Epithelial cell of proximal tubule (primary cell): ENCODE results near the gene SPG21. TPM values are rescaled to one million over a fixed set of nuclear protein-coding genes. Genes with fewer than 3 reads are reported as not detected.

Source experiments
- DNase-seq: peaks from one replicate; pipeline ENCODE4 v3.0.0-alpha.2; 2011; ENCODE audit warnings: low read depth
- H3K4me3 ChIP-seq: 2 replicates; pipeline ENCODE4 v1.5.1; 2011; ENCODE audit warnings: low read depth, mild to moderate bottlenecking, low read length
- CTCF ChIP-seq: conservative IDR thresholded peaks from 2 replicates; pipeline ENCODE4 v1.5.1; 2012; ENCODE audit warnings: low read depth, mild to moderate bottlenecking, low read length
- total RNA-seq: library from RNA; depleted of rRNA; stranded (reverse); fragments of >200 nt; gene quantifications from 2 replicates; pipeline ENCODE4 v1.2.3, GENCODE V29; 2015

Gene SPG21
- total RNA-seq, 1 donor from 2014 or later, result 80.1 TPM

GRCh38 chr15:65032801-65033537, 43.3 kb upstream of the SPG21 start:
- H3K4me3 ChIP-seq, result no peak overlapping the region
- TF ChIP-seq CTCF, result peak; percentile 95
- no peak for DNase-seq

- H3K4me3 ChIP-seq, result peak overlapping the region; percentile 86
- TF ChIP-seq CTCF, result no peak
- no peak for DNase-seq
These were observed 40.1 kb upstream of the SPG21 start for GRCh38 chr15:65029736-65030208.

- peak; percentile 8 for TF ChIP-seq CTCF
- no peak for DNase-seq
- H3K4me3 ChIP-seq, result peak within 1 kb of the TSS; percentile 86
These were observed 39.4 kb upstream of the SPG21 start, which contains the start of gene MTFMT for GRCh38 chr15:65028921-65029735. MTFMT (minus strand) TSS chr15:65029639; CDS start chr15:65029613, 26 bp downstream.

GRCh38 chr15:65028338-65028737, 38.6 kb upstream of the SPG21 start:
- H3K4me3 ChIP-seq, result peak overlapping the region; percentile 86
- DNase-seq, result no peak
- TF ChIP-seq CTCF, result no peak

- peak overlapping the region; percentile 86 for H3K4me3 ChIP-seq
- no peak for TF ChIP-seq CTCF
- no peak for DNase-seq
These were observed 37.9 kb upstream of the SPG21 start for GRCh38 chr15:65027593-65027992.

- DNase-seq, result no peak
- no peak for TF ChIP-seq CTCF
- H3K4me3 ChIP-seq, result no peak overlapping the region
These were observed 37.0 kb upstream of the SPG21 start for GRCh38 chr15:65026756-65027155.
